ENCODE measurements around the gene FNDC3B.

DNA sequence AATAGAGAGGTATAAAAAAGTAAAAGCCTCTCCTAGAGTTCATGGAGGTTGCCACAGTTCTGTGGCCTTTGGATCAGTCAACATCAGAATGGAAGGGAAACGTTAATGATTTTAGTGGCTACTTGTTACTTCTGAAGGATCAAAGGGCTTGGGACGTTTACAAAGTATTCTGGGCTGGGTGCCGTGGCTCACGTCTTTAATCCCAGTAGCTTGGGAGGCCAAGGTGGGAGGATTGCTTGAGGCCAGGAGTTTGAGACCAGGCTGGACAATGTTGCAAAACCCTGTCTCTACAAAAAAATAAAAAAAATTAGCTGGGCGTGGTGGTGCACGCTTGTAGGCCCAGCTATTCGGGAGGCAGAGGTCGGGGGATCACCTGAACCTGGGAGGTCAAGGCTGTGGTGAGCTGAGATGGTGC, 44.6 kb downstream of the FNDC3B start:
- TF ChIP-seq, protein P1, sequence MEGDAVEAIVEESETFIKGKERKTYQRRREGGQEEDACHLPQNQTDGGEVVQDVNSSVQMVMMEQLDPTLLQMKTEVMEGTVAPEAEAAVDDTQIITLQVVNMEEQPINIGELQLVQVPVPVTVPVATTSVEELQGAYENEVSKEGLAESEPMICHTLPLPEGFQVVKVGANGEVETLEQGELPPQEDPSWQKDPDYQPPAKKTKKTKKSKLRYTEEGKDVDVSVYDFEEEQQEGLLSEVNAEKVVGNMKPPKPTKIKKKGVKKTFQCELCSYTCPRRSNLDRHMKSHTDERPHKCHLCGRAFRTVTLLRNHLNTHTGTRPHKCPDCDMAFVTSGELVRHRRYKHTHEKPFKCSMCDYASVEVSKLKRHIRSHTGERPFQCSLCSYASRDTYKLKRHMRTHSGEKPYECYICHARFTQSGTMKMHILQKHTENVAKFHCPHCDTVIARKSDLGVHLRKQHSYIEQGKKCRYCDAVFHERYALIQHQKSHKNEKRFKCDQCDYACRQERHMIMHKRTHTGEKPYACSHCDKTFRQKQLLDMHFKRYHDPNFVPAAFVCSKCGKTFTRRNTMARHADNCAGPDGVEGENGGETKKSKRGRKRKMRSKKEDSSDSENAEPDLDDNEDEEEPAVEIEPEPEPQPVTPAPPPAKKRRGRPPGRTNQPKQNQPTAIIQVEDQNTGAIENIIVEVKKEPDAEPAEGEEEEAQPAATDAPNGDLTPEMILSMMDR (IDR thresholded peaks at IDR 0.05; ENCODE audit: insufficient read depth, low read length, poor library complexity, severe bottlenecking), result no peak
- no peak for TF ChIP-seq EZH2phosphoT487 (conservative IDR thresholded peaks at IDR 0.05; ENCODE audit: low read length)

Measured in SU-DHL-6 (cell line).